Glomerular endothelial cell (primary cell): ENCODE results near the gene ZDHHC16. TPM values are rescaled to one million over a fixed set of nuclear protein-coding genes. Genes with fewer than 3 reads are reported as not detected.

Experiments used
- DNase-seq: peaks from one replicate; pipeline ENCODE4 v3.0.0-alpha.2; 2011; ENCODE audit warnings: low read depth, low spot score; ENCODE audit errors: extremely low read depth
- total RNA-seq: library from RNA; depleted of rRNA; stranded (reverse); fragments of >200 nt; gene quantifications from 2 replicates; pipeline ENCODE4 v1.2.3, GENCODE V29; 2015

ZDHHC16 gene
- total RNA-seq, 1 donor from 2014 or later, result 39.3 TPM

DNA sequence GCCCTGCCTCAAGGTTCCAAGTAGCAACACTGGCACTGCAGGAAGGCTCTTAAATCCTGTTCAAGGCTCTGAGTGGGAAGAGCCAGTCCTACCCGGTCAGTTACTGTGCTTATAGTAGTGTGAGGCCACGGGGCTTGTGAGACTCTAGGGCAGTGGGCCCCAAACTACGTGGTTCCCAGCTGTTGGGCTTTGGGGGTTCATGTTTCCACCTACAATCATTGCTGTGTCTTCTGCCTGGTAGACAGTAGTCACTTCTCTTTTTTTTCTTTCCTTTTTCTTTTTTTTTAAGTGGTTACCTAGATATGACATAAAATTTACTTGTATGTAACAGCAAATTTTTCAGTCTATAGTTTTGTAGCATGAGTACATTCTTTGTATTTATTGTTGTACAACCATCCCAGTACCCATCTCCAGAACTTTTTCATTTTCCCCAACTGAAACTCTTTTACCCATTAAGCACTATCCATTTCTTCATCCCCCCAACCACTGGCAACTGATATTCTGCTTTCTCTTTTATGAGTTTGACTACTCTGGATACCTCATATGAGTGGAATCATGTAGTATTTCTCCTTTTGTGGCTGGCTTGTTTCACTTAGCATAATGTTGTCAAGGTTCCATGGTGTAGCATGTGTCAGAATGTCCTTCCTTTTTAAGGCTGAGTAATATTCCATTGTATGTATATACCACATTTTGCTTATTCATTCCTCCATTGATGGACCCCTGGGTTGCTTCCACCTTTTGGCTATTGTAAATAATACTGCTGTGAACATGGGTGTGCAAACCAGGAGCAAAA is 60.4 kb downstream of the ZDHHC16 start:
- DNase-seq, result no peak

Other genes starting within 250 kb of the ZDHHC16 start
- gene ARHGAP19, start 153.5 kb upstream of the ZDHHC16 start, total RNA-seq, result 6.0 and 9.2 TPM in 2 replicates
- gene FRAT1, start 126.9 kb upstream of the ZDHHC16 start, total RNA-seq, result 3.3 and 5.7 TPM in 2 replicates
- gene FRAT2, start 111.4 kb upstream of the ZDHHC16 start, total RNA-seq, result 10.3 and 10.6 TPM in 2 replicates
- gene RRP12, start 44.8 kb upstream of the ZDHHC16 start, total RNA-seq, result 16.5 and 33.0 TPM in 2 replicates
- 414 and 482 TPM in 2 replicates for gene PGAM1, start 20.0 kb upstream of the ZDHHC16 start, total RNA-seq
- 40.2 and 41.5 TPM in 2 replicates for gene EXOSC1, start 169 bp upstream of the ZDHHC16 start, total RNA-seq
- gene MMS19, start 52.2 kb downstream of the ZDHHC16 start, total RNA-seq, result 145 and 147 TPM in 2 replicates
- gene UBTD1, start 52.7 kb downstream of the ZDHHC16 start, total RNA-seq, result 105 and 111 TPM in 2 replicates
- gene ANKRD2, start 126.6 kb downstream of the ZDHHC16 start, total RNA-seq, result 0.24 TPM in 1 of 2 replicates, not detected in the other
- 0.12 and 0.15 TPM in 2 replicates for gene HOGA1, start 138.2 kb downstream of the ZDHHC16 start, total RNA-seq
- gene C10orf62, start 143.5 kb downstream of the ZDHHC16 start, total RNA-seq, result not detected in 2 replicates
- 3.9 and 9.7 TPM in 2 replicates for gene MORN4, start 187.3 kb downstream of the ZDHHC16 start, total RNA-seq
- 26.6 and 30.3 TPM in 2 replicates for gene PI4K2A, start 194.5 kb downstream of the ZDHHC16 start, total RNA-seq
- 2.4 and 3.0 TPM in 2 replicates for gene AVPI1, start 241.1 kb downstream of the ZDHHC16 start, total RNA-seq